ENCODE data around the gene MYO3A.

Gene MYO3A

DNA sequence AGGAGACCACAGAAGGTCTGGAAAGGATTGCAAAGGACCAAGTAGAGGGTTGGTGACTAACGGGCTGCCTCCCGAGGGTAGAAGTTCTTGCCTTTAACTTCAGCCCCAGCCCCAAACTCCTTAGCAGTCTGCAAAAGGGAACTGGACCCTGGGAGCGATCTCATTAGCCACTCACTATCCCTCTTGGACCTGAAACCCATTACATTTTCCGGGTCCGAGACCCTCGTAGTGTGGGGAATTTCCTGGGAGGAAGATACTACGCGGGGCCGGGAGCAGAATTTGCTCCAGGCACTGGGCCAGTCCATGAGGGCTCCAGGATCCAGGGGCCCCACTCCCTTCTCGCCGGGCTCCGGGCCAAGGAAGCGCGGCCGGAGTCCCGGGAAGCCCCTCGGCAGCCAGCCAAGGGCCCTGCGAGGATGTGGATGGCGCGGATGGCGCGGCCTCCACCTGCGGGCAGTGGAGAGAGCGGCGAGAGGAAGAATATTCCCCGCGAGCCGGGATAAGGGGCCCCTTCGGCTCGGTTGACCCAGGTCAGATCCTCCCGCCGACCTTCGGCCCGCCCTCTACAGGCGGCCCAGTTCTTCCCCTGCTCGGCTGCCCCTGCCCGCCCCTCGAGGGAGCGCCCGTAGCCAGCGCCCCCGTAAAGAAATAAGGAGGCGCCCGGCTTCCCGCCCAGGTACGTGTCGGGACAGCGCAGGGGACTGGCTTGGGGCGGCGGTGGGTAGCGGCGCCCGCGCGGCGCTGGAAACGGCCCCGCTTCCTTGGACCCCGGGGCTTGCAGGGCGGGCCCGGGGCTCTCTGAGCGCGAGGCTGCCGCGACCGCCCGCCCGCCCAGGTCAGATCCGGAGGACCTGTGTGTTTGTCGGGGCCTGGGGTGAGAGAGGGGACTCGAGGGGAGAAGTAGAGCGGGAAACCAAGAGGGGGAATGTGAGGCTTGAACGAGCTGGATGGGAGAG, at the start of gene MYO3A:
Gene MYO3A, plus strand, starts transcription at position 577 of the 956 bp plus-strand sequence. CDS start 17,882 bp downstream, outside the sequence.
- no peak for DNase-seq

DNA sequence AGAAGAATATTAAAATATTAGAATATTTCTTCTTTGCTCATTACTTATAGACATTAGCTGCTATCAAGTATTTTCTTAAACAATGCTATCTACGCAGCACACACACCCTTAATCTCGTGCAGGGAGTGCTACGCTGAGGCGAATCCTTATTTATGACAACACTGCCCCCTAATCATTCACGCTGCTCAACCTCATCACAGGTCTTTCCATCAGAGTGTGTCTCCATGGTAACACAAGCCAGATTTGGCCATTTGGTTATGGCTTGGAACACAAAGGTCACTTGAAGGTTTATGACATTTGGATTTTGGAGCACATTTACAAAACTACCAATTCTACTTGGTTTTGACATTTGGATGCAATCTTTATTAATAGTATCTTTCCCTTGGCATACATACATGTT, 45.4 kb upstream of the MYO3A start:
- DNase-seq, result no peak

DNA sequence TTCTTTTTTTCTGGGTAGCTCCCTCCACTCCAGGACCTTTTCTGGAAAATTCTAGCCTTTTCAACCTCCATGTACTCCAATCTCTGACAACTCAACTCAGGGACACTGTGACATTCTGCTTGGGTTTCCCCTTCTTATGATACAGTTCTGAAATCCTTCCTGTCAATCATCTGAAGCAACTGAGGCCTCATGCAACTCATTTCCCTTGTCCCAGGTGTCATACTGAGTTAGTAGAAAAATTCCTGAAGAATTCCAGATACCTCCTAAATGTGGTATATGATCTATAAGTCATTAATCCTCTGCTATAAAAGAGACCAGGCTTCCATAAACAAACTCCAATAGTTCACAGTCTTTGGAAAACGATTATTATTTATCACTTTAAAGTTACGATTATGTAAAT, 43.0 kb upstream of the MYO3A start:
- DNase-seq, result no peak

- no peak for DNase-seq
Observed at GRCh38 chr10:25895856-25896255, 38.2 kb upstream of the MYO3A start.

GRCh38 chr10:25896421-25896820, 37.6 kb upstream of the MYO3A start:
- DNase-seq, result no peak

- no peak for DNase-seq
Observed at GRCh38 chr10:25899304-25899703, 34.7 kb upstream of the MYO3A start.

- DNase-seq, result no peak
Observed at GRCh38 chr10:25901199-25901598, 32.8 kb upstream of the MYO3A start.

- DNase-seq, result no peak
Observed at GRCh38 chr10:25902002-25902401, 32.0 kb upstream of the MYO3A start.

- DNase-seq, result no peak
Observed at GRCh38 chr10:25907261-25907660, 26.8 kb upstream of the MYO3A start.

GRCh38 chr10:25912866-25913265, 21.2 kb upstream of the MYO3A start:
- no peak for DNase-seq

DNA sequence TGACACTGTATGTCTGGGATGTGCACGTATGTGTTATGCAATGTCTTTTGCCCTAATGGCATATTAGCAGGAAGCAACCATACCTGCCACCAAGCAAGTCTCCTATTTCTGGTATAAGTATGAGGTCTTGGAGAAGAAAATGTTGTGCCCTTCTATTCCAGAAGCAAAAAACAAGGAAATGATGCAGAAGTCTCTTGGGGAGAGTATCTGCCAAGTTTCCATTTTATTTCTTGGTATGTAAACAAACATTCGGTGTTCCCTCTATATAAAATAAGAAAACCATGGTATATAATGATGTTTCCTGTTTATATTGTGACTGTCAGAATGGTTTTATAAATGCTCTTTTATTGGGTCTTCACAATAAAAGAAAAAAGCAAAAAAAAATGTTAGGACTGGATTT, 19.3 kb upstream of the MYO3A start:
- no peak for DNase-seq

DNA sequence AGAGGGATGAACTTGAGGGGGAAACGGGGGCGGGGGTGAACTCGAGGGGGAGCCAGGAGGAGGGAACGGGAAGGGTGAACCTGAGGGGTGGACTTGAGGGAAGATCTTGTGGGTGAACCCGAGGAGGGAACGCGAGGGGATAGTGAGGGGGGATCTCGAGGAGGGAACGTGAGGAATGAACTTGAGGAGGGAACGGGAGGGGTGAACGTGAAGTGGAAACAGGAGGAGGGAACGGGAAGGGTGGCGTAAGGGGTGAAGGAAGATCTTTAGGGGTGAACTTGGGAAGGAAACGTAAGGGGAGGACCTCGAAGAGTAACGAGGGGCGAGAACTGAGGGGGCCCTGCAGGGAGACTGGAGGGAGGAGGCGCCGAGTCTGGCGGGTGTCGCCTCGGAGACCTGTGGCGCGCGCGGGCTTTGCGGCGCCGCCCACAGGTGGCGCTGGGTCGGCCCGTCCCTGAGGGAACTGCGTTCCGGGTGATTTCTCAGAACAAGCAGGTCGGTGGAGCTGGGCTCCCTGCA, 651 bp downstream of the MYO3A start:
- no peak for DNase-seq

DNA sequence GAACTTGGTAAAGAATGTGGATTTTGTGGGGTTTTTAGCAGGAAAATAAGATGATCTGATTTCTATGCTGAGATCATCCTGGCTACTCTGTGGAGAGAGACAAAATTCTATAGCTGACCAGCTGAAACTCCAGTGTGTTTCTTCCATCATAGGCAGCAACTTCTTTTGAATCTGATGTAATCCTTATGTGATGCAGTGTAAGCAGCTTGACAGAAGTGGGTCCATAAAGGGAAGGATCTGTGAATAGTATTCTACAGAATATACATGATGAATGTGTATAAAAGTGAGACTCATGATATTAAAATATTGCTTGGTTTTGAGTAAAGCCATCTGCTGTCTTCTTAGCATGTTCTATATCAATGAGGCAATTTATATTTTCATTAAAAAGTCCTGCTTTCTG, 4.4 kb downstream of the MYO3A start:
- DNase-seq, result peak; percentile 8

DNA sequence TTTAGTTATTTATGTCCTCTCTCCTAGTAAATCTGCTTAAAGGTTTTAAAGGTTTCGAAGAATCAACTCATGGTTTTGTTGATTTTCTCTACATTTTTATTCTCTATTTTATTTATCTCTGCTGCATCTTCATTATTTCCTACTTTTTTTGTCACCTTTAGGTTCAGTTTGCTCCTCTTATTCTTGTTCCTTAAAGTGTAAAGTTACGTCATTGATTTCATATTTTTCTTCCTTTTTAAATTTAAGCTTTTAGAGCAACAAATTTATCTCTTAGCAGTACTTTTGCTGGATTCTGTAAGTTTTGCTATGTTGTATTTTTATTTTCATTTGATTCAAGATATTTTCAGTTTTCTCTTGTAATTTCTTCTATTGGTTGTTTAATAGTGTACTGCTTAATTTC, 10.7 kb downstream of the MYO3A start:
- DNase-seq, result no peak

GRCh38 chr10:25952857-25953256, 18.8 kb downstream of the MYO3A start:
- no peak for DNase-seq

DNA sequence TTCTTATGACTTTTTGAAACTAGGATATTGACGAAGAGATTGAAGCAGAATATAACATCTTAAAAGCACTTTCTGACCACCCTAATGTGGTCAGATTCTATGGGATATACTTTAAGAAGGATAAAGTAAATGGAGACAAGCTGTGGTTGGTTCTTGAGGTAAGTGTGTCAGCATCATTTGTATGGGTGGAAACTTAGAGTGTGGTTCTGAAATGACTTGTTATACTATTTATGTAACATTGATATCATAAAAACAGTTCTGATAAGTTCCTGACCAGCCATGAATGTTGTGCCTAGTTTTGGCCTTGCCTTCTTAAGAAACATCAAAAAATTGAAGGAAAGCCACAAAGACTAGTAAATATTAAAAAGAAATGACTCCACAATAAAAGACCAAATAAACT, 20.8 kb downstream of the MYO3A start:
- no peak for DNase-seq

DNA sequence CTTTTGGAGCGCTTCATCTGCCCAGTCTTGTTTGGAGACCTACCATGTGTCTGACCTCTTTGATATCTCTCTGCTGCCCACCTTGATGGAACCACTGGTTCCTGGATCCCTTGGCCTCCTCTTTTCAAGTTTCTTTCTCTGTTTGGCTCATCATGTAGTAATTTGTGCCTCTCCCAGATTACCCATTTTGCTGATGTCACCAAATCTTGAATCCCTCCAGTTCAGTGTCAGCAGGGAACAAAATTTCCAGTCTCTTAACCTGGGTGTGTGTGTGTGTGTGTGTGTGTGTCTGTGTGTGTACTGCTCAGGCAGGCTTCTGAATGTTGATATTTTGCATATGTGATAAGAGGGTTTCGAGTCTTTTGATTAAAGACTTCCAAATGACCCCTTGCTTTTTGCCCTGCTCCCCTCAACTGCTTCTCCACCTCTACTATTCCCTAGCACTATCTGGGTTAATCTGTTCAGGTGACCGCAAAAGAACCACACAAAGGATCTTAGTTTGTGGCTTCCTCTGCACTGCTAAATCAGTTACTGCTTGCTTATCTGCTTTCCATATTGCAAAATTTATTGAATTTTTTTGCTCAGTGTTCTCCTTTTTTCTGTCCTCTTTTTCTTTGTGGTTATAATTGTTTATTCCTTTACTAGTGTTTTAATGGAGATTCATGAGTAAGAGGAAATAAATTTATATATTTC, 25.7 kb downstream of the MYO3A start:
- peak; percentile 19 for DNase-seq

DNA sequence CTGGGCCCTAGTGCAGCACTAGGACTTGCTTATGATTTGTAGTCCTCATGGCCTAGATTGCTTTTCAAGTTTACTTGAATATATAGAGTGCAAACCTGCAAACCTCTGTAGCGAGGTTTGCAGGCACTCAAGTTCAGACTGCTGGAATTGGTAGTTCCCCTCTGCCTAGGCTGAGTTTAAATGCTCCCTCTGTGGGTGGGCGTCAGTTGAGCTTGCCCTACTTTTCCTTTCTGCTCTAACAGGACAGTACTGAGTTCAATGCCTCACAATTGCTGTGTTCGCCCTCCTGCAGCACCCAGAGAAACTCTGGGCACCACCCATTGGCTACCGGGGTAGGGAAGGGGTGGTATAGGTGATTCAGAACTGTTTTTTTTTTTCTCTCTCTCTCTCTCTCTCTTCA, 31.6 kb downstream of the MYO3A start:
- no peak for DNase-seq

GRCh38 chr10:25966844-25967243, 32.8 kb downstream of the MYO3A start:
- no peak for DNase-seq

DNA sequence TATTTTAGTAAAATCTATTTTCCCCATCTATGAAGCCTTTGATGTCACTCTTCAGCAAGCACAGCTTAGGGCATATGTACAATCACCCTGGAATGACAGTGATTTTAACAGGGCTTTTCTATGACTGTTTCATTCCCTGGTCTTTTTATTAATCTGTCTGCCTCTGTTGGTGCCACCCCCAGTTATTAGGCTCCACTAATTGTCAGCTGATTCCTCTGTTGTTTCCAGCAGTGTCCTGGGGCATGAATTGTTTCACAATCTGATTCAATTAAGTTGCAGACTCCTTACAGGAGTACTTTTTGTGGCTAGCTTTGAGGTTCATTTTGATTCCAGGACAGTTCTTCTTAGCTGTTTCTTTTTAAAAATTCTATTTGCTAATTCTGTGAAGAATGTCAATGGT, 38.6 kb downstream of the MYO3A start:
- DNase-seq, result no peak

- no peak for DNase-seq
Observed at GRCh38 chr10:25974897-25975459, 40.9 kb downstream of the MYO3A start.

DNA sequence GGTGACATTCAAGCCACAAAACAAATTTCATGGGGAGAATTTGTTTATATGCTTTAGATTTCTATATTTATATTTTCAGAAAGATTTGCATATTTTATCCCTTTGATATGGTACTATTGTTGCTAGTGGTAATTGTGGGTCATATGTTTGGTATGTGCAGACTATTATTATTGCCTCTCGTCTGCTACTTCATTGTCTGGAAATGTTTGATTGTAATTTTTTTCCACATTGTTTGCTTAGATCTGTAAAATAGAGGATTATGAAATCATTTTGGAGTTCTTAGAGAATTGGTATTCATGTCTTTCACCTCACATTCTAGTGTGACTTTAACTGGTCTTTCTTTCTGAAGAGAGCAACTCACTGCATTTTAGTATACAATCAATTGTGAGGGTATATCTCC, 44.7 kb downstream of the MYO3A start:
- no peak for DNase-seq

DNA sequence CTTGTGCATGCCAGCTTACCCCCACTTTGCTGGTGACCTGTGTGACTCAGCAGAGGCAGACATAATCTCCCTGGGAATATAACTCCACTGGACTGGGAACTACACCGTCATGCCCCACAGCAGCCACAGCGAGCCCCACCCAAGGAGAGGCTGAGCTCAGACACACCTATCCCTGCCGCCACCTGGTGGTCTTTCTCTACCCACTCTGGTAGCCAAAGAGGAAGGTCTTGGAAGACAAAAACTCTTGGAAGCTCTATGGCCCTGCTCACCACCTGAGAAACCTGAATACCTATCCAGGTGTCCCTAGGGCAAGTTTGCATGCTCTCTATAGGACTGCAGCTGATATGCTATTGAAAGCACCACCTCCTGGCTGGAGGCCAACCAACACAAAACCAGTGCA, 48.1 kb downstream of the MYO3A start:
- DNase-seq, result no peak

DNA sequence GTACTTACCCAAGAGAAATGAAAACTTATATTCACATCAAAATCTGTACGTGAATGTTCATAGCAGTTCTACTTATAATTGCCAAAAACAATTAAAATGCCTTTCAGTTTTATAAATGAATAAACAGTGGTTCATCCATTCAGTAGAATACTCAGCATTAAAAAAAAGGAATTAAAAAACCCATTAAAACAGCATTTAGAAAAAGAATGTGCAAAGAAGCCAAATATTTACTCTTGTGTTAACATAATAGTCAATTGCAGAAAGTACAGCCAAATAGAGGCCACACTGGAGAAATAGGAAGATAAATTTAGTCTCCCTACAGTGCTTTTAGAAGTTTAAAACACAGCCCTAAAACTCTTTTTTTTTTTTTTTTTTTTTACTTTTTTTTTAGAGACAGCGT, 54.6 kb downstream of the MYO3A start:
- no peak for DNase-seq
